AG08395 (cell line): ENCODE data around the gene EVA1C.
"Not testable (repeated sequence)": the region's sequence is repeated elsewhere in the genome, so short reads cannot be mapped to it uniquely, and the experiment has no call there.

Experiments used
- DNase-seq: peaks from one replicate; pipeline ENCODE4 v3.0.0; 2012; ENCODE audit warnings: mixed read lengths, low spot score

EVA1C gene, protein sequence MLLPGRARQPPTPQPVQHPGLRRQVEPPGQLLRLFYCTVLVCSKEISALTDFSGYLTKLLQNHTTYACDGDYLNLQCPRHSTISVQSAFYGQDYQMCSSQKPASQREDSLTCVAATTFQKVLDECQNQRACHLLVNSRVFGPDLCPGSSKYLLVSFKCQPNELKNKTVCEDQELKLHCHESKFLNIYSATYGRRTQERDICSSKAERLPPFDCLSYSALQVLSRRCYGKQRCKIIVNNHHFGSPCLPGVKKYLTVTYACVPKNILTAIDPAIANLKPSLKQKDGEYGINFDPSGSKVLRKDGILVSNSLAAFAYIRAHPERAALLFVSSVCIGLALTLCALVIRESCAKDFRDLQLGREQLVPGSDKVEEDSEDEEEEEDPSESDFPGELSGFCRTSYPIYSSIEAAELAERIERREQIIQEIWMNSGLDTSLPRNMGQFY

DNA sequence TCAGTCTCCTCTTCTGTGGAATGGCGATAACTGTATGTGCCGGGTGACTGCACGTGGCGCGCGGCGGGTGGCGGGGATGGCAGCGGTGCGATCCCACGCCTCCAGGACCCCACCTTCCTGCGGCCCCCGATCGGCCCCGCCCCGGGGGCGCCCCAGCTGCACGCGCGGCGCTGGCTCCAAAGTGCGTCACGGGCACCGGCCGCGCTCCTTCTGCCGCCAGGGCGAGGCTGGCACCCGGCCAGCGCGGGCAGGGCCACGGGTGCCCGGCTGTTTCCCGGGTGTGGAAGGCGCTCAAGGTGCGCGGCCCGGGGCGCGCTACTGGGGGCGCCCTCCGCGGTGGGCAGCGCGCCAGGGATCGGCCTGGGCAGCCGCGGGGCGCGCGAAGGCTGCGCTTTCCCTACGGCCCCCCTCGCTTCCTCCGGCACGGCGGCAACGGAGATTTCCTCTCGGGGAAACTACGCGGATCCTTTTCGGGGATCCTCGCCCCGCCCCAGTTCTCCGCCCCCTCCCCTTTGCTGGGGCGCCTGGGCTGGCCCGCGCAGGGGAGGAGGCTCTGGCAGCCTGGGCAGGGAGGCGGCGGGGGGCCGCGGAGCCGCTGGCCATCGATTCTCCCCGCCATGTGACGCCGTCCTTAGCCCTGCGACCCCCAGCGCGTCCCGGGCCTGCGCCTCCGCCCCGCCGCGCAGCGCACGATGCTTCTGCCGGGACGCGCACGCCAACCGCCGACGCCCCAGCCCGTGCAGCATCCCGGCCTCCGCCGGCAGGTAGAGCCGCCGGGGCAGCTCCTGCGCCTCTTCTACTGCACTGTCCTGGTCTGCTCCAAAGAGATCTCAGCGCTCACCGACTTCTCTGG, at the start of gene EVA1C:
Gene EVA1C (plus strand): TSS at position 545 of the 853 bp plus-strand sequence. CDS start 148 bp downstream, at position 693.
- peak; percentile 38 for DNase-seq

DNA sequence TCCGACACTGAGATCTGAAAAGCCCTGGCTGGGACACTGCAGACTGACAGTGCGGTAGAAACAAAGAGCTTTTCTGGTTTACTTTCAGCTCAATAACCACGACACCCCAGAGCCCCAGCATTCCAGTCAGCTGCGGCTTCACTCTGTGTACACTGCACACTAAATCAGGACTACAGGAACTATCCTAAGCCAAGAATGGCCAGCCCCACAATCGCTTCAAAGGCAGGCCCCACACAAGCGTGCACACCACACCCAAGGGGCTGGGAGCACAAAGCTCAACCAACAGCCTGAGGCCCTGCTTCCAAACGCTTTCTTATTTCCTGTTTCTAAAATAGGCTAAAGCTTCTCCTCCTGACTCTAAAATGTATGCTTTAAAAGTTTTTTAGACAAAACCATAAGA, 48.1 kb upstream of the EVA1C start:
- no peak for DNase-seq

- DNase-seq: no peak
These were observed 47.7 kb upstream of the EVA1C start for GRCh38 chr21:32364796-32365195.

- no peak for DNase-seq
These were observed 46.3 kb upstream of the EVA1C start for GRCh38 chr21:32366191-32366590.

DNA sequence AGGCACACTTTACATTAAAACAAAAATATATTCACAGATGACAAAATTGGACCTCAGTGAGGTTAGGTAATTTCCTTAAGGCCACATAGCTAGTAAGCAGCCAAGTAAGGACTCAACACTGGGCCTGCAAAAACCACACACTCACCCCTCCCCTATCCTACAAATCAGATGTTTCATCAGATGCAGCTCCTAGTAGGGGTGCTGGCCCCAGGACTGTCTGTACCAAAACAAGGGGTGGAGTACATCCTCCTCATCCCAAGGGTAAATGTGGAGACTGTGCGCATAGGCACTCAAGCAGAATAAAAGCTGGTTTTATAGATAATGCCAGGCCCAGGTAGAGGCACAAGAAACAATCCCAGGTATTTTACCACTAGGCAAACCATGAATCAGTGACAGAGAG, 45.3 kb upstream of the EVA1C start:
- DNase-seq: no peak

GRCh38 chr21:32368386-32368785, 44.1 kb upstream of the EVA1C start:
- DNase-seq: no peak

GRCh38 chr21:32368961-32369360, 43.5 kb upstream of the EVA1C start:
- DNase-seq: not testable (repeated sequence)

- no peak for DNase-seq
These were observed 41.3 kb upstream of the EVA1C start for GRCh38 chr21:32370998-32371766.

- DNase-seq: peak; percentile 82
These were observed 40.6 kb upstream of the EVA1C start for GRCh38 chr21:32371913-32372314.

DNA sequence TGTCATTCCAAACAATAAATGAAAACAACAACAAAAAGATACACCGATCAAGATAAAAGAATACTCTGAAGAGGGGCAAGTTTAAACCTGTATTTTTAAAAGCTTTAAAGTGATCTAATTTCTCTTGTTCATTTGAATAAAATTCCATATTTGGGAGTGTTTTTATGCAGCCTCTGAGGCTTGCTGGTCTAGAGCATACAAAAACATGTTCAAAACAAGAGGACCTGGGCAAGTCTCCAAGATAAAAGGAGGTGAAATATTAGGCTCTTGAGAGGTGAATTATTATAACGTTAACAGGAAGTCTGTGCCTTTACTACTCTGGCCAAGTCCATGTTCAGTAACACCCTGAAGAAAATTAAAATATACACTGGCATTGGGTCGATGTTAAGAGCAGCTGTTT, 39.8 kb upstream of the EVA1C start:
- DNase-seq: no peak

- no peak for DNase-seq
These were observed 35.0 kb upstream of the EVA1C start for GRCh38 chr21:32377506-32377905.

GRCh38 chr21:32377991-32378390, 34.5 kb upstream of the EVA1C start:
- DNase-seq: no peak

GRCh38 chr21:32378956-32379355, 33.5 kb upstream of the EVA1C start:
- peak; percentile 48 for DNase-seq

GRCh38 chr21:32380940-32381339, 31.6 kb upstream of the EVA1C start:
- DNase-seq: no peak

- DNase-seq: no peak
These were observed 30.9 kb upstream of the EVA1C start for GRCh38 chr21:32381571-32381970.

GRCh38 chr21:32382108-32382644, 30.3 kb upstream of the EVA1C start:
- peak; percentile 45 for DNase-seq

DNA sequence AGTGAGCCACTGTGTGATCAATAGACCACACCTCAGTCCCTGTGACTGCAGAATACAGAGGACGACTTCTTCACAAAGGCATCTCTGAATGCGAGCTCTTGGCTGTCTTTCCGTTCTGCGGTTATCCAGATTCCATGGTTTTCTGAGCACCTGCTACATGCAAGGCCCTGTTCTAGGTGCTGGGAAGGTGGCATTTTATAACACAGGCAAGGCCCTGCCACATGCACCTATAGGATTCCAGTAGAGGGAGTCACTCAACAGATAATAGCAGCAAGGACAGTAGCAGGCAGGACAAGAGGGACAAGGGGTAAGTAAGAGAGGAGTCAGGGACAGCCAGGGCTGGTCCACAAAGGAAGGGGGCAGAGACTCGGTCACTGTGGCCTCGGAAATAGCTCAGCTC, 28.7 kb upstream of the EVA1C start:
- no peak for DNase-seq

GRCh38 chr21:32386195-32386870, 26.2 kb upstream of the EVA1C start:
- no peak for DNase-seq

- DNase-seq: no peak
These were observed 25.4 kb upstream of the EVA1C start for GRCh38 chr21:32387151-32387550.

DNA sequence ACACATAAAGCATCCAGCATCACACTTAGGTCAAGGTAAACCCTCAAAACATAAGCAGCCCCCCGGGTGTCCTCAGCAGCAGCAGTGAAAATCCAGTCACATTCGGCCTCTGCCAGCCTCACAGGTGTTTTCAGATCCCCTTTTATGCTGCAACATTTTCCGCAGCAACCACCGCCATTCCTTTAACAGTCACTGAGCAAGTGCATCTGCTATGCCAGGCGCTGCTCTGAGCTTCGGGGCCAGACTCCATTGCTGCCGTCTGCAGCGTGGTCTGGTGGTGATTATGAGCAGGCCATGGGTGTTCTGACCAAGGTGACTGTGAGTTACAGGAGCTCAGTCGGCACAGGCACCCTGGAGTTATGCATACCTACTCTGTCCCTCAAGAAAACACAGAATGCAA, 24.2 kb upstream of the EVA1C start:
- no peak for DNase-seq

- peak; percentile 62 for DNase-seq
These were observed 23.0 kb upstream of the EVA1C start for GRCh38 chr21:32389337-32390015.
